ENCODE data around the gene PNISR. TPM values are rescaled to one million over a fixed set of nuclear protein-coding genes. Genes with fewer than 3 reads are reported as not detected.
A peak's percentile ranks its signal among the peaks of the same experiment; 100 is the strongest.
"Not testable (repeated sequence)": the region's sequence is repeated elsewhere in the genome, so short reads cannot be mapped to it uniquely, and the experiment has no call there.

PNISR gene
- total RNA-seq (ENCODE audit: unreplicated experiment) = 149 TPM
- long read RNA-seq, full-length matches to known transcripts = 36 of 85 reads
- long read RNA-seq, partial matches to known transcripts = 25 of 85 reads
- long read RNA-seq, other reads (novel, unspliced or antisense) = 24 of 85 reads

- peak; percentile 87 for DNase-seq
- Mint-ChIP-seq H3K4me1 (ENCODE audit: low read depth, unreplicated experiment) (peaks cover 38% of the 10 kb centered on the region), H3K9me3 (ENCODE audit: unreplicated experiment) (peaks cover 12% of the 10 kb centered on the region)
These were observed at the start of gene PNISR for GRCh38 chr6:99424761-99425646. PNISR (minus strand) TSS chr6:99425308; CDS start chr6:99414659, 10,649 bp downstream.

DNA sequence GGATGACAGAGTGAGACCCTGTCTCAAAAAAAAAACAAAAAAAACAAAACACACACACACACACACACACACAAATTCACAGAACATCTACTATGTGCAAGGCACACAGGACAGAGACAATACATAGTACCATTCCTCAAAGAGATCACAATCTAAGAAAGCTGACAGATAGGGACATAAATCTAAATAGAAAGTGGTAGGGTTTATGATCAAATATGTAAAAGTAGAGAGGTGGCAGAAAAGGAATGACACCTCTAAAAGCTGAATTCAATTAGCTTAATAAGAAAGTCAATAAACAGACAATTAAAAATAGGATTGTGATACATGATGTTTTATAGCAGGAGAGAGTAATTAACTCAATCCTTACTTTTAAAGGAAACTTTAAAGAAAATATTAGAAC lies 48.6 kb upstream of the PNISR start:
- no peak for TF ChIP-seq CTCF (IDR thresholded peaks at IDR 0.05; ENCODE audit: partially characterized antibody, unreplicated experiment)
- no peaks in the 10 kb centered on the region for H3K36me3 Mint-ChIP-seq (ENCODE audit: unreplicated experiment)

More at GRCh38 chr6:99424761-99425646, at the start of gene PNISR:
- no peaks in the 10 kb centered on the region for H3K36me3 Mint-ChIP-seq (ENCODE audit: unreplicated experiment)
- H3K27me3 Mint-ChIP-seq (ENCODE audit: unreplicated experiment) = peaks cover 5% of the 10 kb centered on the region
- H3K4me3 Mint-ChIP-seq (ENCODE audit: unreplicated experiment) = peak within 1 kb of the TSS; percentile 93
- TF ChIP-seq CTCF (IDR thresholded peaks at IDR 0.05; ENCODE audit: partially characterized antibody, unreplicated experiment) = no peak
- H3K27ac Mint-ChIP-seq (ENCODE audit: unreplicated experiment) = peak within 1 kb of the TSS; percentile 99

GRCh38 chr6:99471638-99472037 lies 46.5 kb upstream of the PNISR start:
- H3K9me3 Mint-ChIP-seq (ENCODE audit: unreplicated experiment) = peaks cover 3% of the 10 kb centered on the region

More for the DNA sequence above, 48.6 kb upstream of the PNISR start:
- DNase-seq = no peak
- peak overlapping the region; percentile 33 for H3K27ac Mint-ChIP-seq (ENCODE audit: unreplicated experiment)
- H3K27me3 Mint-ChIP-seq (ENCODE audit: unreplicated experiment) = no peaks in the 10 kb centered on the region
- peaks cover 9% of the 10 kb centered on the region for H3K4me1 Mint-ChIP-seq (ENCODE audit: low read depth, unreplicated experiment)
- peaks cover 3% of the 10 kb centered on the region for H3K9me3 Mint-ChIP-seq (ENCODE audit: unreplicated experiment)
- no peak overlapping the region for H3K4me3 Mint-ChIP-seq (ENCODE audit: unreplicated experiment)

DNA sequence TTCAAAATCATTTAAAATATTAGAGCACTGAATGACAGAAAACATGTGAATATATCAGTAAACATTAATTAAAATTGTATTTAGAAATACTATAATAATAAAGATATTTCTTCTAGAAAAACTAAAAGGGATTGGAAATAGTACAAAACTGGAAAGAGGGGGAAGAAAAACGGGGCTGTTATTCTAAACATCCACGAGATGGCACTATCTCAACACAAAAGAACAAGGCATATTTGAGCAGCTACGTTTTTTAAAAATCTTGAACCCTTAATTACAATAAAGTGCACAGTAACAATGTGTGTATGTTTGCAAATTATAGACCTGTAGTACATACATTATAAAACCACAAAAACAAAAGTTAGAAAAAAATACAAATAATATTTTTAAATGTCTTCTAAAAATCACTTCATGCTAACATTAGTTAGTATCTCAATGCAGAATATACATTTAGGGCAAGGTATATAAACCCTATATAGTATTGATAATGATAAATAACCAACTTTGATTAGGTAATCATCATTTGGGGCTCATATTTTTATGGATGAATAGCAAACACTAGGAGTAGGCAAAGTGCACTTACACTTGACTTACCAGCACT lies 42.5 kb upstream of the PNISR start:
- Mint-ChIP-seq H3K27ac (ENCODE audit: unreplicated experiment) (no peak overlapping the region), H3K4me3 (ENCODE audit: unreplicated experiment) (no peak overlapping the region), H3K36me3 (ENCODE audit: unreplicated experiment) (no peaks in the 10 kb centered on the region), H3K9me3 (ENCODE audit: unreplicated experiment) (peaks cover 3% of the 10 kb centered on the region), H3K27me3 (ENCODE audit: unreplicated experiment) (no peaks in the 10 kb centered on the region), H3K4me1 (ENCODE audit: low read depth, unreplicated experiment) (peaks cover 9% of the 10 kb centered on the region)
- no peak for DNase-seq
- peak; percentile 60 for TF ChIP-seq CTCF (IDR thresholded peaks at IDR 0.05; ENCODE audit: partially characterized antibody, unreplicated experiment)

More at GRCh38 chr6:99471638-99472037, 46.5 kb upstream of the PNISR start:
- Mint-ChIP-seq H3K4me3 (ENCODE audit: unreplicated experiment) (peak overlapping the region; percentile 66), H3K27ac (ENCODE audit: unreplicated experiment) (peak overlapping the region; percentile 89), H3K27me3 (ENCODE audit: unreplicated experiment) (no peaks in the 10 kb centered on the region), H3K4me1 (ENCODE audit: low read depth, unreplicated experiment) (peaks cover 9% of the 10 kb centered on the region), H3K36me3 (ENCODE audit: unreplicated experiment) (no peaks in the 10 kb centered on the region)
- no peak for TF ChIP-seq CTCF (IDR thresholded peaks at IDR 0.05; ENCODE audit: partially characterized antibody, unreplicated experiment)
- DNase-seq = peak; percentile 28

- not testable (repeated sequence) for H3K27me3 Mint-ChIP-seq (ENCODE audit: unreplicated experiment); H3K27ac Mint-ChIP-seq (ENCODE audit: unreplicated experiment); H3K9me3 Mint-ChIP-seq (ENCODE audit: unreplicated experiment); H3K4me1 Mint-ChIP-seq (ENCODE audit: low read depth, unreplicated experiment); DNase-seq; H3K36me3 Mint-ChIP-seq (ENCODE audit: unreplicated experiment); H3K4me3 Mint-ChIP-seq (ENCODE audit: unreplicated experiment)
These were observed 34.0 kb upstream of the PNISR start for GRCh38 chr6:99459133-99459532.

Measured in glutamatergic neuron (in vitro differentiated cells).